ENCODE data around the gene EPN2. TPM values are rescaled to one million over a fixed set of nuclear protein-coding genes. Genes with fewer than 3 reads are reported as not detected.
A peak's percentile ranks its signal among the peaks of the same experiment; 100 is the strongest.

The EPN2 gene
- total RNA-seq, 1 donor from 2014 or later: 14.2 TPM

DNA sequence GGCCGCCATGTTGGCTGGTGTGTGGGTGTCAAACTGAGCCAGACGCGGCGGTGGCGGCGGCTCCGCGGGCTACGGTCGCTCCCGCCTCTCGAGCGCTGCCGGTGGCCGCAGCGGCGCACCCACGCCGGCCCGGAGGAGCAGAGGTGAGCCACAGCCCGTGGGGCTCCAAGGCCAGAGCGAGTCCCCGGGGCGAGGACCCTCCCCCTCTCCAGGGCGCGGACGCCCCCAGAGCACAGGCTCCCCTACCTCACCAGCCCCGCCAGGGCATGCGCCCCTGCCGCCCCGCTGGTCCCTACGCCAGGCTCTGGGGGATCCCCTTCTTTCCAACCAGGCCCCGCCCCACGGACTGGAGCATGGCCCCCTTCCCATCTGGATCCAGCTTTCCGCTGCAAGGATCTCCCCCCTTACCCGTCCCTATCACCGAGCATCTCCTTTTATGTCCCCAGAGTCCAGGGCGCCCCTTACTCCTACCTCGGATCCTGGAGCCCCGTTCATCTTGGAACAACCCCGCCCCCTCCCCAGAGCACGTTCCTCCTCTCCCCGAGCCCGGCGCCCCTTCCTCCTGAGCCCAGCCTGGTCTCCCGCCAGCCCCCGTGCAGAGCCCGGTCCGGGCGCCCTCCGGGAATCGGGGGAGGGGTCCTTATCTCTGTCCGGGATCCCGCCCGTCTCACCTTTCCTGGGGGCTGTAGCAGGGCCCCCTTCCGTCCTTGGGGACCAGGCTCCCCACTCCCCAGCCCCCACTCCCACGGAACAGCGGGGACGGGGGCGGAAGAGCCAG, 412 bp downstream of the EPN2 start:
- no peak for DNase-seq (ENCODE audit: low read depth)
- TF ChIP-seq, protein P1, sequence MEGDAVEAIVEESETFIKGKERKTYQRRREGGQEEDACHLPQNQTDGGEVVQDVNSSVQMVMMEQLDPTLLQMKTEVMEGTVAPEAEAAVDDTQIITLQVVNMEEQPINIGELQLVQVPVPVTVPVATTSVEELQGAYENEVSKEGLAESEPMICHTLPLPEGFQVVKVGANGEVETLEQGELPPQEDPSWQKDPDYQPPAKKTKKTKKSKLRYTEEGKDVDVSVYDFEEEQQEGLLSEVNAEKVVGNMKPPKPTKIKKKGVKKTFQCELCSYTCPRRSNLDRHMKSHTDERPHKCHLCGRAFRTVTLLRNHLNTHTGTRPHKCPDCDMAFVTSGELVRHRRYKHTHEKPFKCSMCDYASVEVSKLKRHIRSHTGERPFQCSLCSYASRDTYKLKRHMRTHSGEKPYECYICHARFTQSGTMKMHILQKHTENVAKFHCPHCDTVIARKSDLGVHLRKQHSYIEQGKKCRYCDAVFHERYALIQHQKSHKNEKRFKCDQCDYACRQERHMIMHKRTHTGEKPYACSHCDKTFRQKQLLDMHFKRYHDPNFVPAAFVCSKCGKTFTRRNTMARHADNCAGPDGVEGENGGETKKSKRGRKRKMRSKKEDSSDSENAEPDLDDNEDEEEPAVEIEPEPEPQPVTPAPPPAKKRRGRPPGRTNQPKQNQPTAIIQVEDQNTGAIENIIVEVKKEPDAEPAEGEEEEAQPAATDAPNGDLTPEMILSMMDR (conservative IDR thresholded peaks at IDR 0.05; ENCODE audit: low read depth, low read length): no peak

DNA sequence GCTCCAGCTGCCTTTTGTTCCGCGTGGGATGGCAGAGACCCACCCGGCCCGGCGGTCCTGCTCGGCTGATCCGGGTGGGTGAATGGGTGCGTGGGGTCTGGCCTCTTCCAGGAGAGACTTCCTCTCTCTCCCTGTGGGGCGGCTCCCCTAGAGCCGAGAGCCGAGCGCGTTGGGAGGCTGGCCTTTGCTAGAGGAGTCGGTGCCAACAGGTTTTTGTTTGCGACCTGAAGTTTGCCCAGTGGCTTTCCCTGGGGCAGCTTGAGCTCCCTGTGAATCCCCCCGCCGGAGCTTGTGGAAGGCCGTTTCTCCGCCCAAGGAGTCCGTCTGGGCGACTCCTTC, 970 bp downstream of the EPN2 start:
- peak overlapping the region; percentile 99 for H3K4me3 ChIP-seq (ENCODE audit: low read depth, low read length)
- TF ChIP-seq, protein P1 (conservative IDR thresholded peaks at IDR 0.05; ENCODE audit: low read depth, low read length): peak; percentile 2
- DNase-seq (ENCODE audit: low read depth): no peak

More for the DNA sequence above, 412 bp downstream of the EPN2 start:
- H3K4me3 ChIP-seq (ENCODE audit: low read depth, low read length): peak overlapping the region; percentile 99

GRCh38 chr17:19239544-19239943, 2.4 kb downstream of the EPN2 start:
- H3K4me3 ChIP-seq (ENCODE audit: low read depth, low read length): no peak overlapping the region
- no peak for DNase-seq (ENCODE audit: low read depth)
- TF ChIP-seq, protein P1 (conservative IDR thresholded peaks at IDR 0.05; ENCODE audit: low read depth, low read length): no peak

- H3K4me3 ChIP-seq (ENCODE audit: low read depth, low read length): no peak overlapping the region
- DNase-seq (ENCODE audit: low read depth): no peak
- TF ChIP-seq, protein P1 (conservative IDR thresholded peaks at IDR 0.05; ENCODE audit: low read depth, low read length): no peak
These were observed 5.2 kb downstream of the EPN2 start for GRCh38 chr17:19242323-19242722.

GRCh38 chr17:19242926-19243325, 5.8 kb downstream of the EPN2 start:
- no peak for DNase-seq (ENCODE audit: low read depth)
- no peak overlapping the region for H3K4me3 ChIP-seq (ENCODE audit: low read depth, low read length)
- TF ChIP-seq, protein P1 (conservative IDR thresholded peaks at IDR 0.05; ENCODE audit: low read depth, low read length): no peak

GRCh38 chr17:19243838-19244237, 6.7 kb downstream of the EPN2 start:
- no peak for DNase-seq (ENCODE audit: low read depth)
- TF ChIP-seq, protein P1 (conservative IDR thresholded peaks at IDR 0.05; ENCODE audit: low read depth, low read length): no peak
- no peak overlapping the region for H3K4me3 ChIP-seq (ENCODE audit: low read depth, low read length)

DNA sequence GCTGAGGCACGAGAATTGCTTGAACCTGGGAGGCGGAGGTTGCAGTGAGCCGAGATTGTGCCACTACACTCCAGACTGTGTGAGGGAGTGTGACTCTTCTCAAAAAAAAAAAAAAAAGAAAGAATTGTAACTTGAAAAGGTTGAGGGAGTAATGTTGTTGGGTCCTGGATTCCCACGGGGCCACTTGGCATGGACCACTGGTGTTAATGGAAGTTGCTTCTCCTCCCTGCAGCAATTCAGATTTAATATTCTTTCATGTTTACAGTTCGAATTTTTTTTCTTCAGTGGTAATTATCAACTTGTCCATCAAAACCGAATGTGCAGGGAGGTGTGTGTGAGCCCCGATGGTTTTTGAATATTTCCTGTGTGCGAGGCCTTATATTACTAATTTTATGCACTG, 7.2 kb downstream of the EPN2 start:
- no peak for DNase-seq (ENCODE audit: low read depth)
- TF ChIP-seq, protein P1 (conservative IDR thresholded peaks at IDR 0.05; ENCODE audit: low read depth, low read length): no peak
- no peak overlapping the region for H3K4me3 ChIP-seq (ENCODE audit: low read depth, low read length)

Measured in epithelial cell of proximal tubule (primary cell).